Measurements from ENCODE around the gene AKAP17A.
"Not testable (repeated sequence)": the region's sequence is repeated elsewhere in the genome, so short reads cannot be mapped to it uniquely, and the experiment has no call there.

AKAP17A gene

DNA sequence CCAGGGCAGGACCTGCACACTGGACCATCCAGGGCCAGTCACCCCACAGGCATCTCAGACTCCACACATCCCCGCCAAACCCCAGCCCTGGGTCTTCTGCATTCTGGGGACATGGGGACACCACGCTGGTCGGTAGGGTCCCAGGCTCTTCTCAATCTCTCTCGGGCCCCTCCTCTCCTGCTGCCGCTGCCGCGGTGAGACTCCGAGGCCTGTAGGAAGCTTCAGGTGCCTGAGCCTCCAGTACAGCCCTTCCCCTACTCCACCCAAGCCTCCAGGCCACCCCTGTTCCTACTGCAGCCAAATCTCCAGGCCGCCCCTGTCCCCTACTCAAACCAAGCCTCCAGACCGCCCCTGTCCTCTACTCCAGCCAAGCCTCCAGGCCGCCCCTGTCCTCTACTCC lies 17.9 kb downstream of the AKAP17A start:
- DNase-seq: no peak

DNA sequence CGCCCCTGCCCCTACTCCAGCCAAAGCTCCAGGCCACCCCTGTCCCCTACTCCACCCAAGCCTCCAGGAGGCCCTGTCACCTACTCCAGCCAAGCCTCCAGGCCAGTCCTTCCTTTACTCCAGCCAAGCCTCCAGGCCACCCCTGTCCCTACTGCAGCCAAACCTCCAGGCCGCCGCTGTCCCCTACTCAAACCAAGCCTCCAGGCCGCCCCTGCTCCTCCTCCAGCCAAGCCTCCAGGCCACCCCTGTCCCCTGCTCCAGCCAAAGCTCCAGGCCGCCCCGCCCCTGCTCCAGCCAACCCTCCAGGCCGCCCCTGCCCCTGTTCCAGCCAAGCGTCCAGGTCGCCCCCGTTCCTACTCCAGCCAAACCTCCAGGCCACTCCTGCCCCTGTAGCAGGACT lies 18.4 kb downstream of the AKAP17A start:
- no peak for DNase-seq

DNA sequence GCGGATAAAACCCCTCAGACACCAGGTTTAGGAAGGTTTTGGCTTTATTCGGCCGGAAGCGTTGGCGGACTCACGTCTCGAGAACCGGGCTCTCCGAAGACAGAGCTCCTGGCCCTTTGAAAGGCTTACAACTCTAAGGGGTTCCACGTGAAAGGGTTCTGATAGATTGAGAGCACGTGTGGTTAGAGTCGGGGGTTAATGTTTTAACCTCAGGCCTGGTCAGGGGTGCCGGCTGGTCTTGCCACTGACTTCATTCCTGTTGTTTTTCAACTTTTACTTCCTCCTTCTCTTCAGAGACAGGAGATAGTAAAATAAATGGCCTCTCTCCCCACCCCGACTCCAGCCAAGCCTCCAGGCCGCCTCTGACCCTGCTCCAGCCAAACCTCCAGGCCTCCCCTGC lies 18.8 kb downstream of the AKAP17A start:
- DNase-seq: no peak

DNA sequence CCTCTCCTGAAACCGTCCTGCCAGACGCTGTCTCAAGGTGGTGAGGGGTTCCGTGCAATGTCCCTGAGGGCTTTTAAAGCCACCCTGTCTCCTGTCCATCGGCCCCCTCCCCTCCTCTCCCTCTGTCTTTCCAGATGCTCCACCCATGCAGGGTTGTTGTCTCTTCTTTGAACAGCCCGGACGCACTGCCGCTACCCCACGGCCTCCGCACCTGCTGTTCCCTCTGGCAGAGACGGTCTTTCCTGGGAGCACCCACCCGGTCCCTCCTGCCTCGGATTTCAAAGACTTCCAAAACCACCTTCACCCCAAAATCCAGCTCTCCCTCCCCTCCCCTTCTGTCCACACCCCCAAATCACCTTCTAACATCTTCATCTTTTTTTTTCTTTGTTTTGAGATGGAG lies 19.3 kb downstream of the AKAP17A start:
- DNase-seq: no peak

DNA sequence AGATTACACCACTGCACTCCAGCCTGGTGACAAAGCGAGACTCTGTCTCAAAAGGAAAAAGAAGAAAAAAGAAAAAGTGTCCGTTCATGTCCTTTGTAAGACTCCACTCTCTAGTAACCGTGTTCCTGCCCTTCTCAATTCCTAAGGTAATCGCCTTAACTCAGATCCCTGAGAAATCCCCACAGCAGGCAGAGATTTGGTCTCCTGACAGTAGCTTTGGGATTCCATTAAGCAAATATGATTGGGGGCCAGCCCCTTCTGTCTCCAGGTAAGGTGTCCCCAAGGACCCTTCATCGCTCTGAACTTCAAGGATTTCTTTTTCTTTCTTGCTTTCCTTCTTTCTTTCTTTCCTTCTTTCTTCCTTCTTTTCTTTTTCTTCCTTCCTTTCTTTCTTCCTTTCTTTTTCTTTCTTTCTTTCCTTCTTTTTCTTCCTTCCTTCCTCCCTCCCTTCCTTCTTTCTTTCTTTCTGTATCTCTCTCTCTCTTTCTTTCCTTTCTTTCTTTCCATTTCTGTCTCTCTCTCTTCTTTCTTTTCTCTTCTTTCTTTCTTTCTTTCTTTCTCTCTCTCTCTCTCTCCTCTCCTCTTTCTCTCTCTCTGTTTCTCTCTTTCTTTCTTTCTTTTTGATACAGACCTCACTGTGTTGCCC lies 21.4 kb downstream of the AKAP17A start:
- no peak for DNase-seq

DNA sequence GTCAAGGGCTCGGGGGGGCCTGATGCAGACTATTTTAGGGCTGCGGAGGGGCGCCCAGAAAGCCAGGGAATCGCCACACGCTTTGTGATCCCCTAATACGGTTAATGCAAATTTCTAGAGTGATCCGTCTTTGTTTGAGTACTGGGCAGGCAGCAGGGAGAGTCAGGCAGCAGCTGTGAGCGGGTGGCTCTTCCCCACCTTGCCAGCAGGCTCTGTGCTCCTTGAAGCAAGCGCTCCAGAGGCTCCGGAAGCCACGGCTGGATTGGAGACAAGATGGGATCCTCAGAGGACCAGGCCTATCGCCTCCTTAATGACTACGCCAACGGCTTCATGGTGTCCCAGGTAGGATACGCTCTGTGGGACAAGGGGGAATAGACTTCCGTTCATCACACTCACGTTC lies 23.5 kb downstream of the AKAP17A start, which contains the start of gene ASMT:
Gene ASMT (plus strand): TSS at position 133 of the 400 bp plus-strand sequence. CDS start 141 bp downstream, at position 274.
- no peak for DNase-seq

DNA sequence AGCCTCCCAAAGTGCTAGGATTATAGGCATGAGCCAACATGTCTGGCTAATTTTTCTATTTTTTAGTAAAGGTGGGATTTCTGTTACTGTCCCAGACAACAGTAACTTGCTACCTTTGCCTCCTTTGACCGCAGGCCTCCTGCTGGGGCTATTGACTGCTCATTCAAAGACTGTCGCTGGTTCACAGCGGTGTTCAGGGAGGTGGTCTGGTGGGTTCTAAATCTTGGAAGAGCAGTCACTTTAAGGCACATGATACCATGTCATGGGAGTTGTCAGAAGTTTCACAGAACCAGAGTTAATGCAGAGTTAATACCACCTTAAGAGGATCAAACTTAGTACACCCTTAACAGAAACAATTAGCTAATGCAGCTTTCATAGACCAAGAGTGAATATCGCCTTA lies 27.3 kb downstream of the AKAP17A start:
- no peak for DNase-seq

DNA sequence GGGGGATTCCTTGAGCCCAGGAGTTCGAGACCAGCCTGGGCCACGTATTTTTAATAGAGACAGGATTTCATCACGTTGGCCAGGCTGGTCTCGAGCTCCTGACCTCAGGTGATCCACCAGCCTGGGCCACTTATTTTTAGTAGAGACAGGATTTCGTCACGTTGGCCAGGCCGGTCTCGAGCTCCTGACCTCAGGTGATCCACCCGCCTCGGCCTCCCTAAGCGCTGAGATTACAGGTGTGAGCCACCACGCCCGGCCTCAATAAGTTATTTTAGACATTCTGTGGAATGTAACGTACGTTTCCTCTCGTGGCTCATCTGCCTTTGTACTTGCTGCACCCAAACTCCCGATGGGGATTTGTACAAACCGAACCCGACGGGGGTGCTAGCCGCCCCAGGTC lies 32.3 kb downstream of the AKAP17A start:
- DNase-seq: no peak

DNA sequence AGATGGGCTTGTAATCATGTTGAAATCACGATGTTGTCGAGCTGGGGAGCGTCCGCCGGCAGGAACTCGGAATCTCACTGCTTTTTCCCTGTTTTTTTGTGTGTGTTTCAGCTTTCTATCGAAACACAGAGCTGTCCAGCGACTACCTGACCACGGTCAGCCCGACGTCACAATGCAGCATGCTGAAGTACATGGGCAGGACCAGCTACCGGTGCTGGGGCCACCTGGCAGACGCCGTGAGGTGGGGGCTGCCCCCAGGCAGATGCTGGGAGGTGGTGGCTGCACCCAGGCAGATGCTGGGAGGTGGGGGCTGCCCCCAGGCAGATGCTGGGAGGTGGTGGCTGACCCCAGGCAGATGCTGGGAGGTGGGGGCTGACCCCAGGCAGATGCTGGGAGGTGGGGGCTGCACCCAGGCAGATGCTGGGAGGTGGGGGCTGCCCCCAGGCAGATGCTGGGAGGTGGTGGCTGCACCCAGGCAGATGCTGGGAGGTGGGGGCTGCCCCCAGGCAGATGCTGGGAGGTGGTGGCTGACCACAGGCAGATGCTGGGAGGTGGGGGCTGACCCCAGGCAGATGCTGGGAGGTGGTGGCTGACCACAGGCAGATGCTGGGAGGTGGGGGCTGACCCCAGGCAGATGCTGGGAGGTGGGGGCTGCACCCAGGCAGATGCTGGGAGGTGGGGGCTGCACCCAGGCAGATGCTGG lies 32.9 kb downstream of the AKAP17A start:
- DNase-seq: not testable (repeated sequence)

DNA sequence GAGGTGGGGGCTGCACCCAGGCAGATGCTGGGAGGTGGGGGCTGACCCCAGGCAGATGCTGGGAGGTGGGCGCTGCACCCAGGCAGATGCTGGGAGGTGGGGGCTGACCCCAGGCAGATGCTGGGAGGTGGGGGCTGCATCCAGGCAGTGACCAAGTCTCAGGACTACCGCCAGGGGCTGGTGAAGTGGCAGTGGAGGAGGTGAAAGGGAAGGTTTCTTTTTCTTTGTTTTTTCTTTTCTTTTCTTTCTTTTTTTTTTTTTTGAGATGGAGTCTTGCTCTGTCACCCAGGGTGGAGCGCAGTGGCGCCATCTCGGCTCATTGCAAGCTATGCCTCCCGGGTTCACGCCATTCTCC lies 33.4 kb downstream of the AKAP17A start:
- not testable (repeated sequence) for DNase-seq

DNA sequence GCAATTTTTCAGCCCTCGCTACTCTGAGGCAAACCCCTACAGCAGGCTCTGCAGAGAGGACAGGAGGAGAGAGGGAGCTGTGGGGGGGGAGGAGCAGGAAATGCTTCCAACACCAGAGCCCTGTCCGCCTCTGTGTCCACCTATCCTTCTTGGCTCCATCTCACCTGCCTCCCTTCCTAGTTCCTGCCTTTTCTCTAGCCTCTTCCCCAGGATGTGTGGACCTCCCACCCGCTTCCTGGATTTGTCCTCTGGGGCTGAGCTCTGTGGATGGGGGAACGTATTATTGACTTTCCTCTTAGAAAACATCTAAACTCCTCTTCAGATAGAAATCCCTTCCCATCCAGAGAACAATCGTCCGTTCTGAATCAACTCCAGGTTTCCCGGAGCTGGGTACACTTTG lies 37.8 kb downstream of the AKAP17A start:
- no peak for DNase-seq

DNA sequence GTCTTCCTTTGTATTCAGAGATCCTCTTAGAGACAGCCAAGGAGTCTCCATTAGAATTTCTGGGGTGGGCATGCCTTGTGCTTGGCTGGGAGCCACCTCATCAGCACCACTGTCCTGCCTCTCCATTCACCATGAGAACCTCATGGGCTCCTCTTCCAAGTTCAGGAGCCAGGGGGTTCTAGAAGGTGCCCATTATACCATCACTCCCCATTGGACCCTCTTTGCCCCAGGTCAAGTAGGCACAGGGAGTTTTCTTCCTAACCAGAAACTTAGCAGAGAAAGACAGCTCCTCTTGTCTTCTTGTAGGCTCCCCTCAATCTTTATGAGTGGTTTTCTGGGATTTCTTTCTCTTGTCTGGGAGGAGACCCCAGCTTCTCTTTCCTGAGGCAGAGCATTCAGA lies 54.6 kb downstream of the AKAP17A start:
- no peak for DNase-seq

DNA sequence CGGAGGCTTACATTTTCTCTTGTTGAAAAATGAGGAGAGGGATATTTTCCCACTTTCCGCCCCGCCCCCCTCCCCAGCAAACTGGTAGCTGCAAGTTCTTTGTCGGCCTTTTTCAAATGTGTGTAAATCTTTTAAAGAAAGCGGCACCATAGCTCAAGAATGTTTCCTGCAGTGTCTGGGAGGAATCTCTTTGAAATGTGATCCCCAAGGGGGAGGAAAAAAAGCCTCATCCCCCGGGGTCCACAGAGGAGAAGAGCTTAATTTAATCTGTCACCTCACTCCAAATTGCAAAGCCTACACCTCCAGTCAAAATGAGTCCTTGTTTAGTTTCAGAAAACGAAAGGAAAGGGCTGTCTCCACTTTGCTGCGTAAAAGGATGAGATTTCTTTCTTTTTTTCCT lies 58.2 kb downstream of the AKAP17A start:
- DNase-seq: no peak

Data from activated CD4-positive, alpha-beta T cell treated with anti-CD3 and anti-CD28 coated beads, Interleukin-2, amount 50 U/mL, for 4 hours (primary cell).